ENCODE measurements around the gene DDX51. TPM values are rescaled to one million over a fixed set of nuclear protein-coding genes. Genes with fewer than 3 reads are reported as not detected.

The DDX51 gene
- total RNA-seq, 4 donors from 2014 or later: 18.7 to 78.4 (median 32.2) TPM

- no peaks in the 10 kb centered on the region for H3K36me3 ChIP-seq
- no peaks in the 10 kb centered on the region for H3K4me1 ChIP-seq
- H3K27ac ChIP-seq: no peak overlapping the region
- no peaks in the 10 kb centered on the region for H3K27me3 ChIP-seq
- H3K9me3 ChIP-seq: no peaks in the 10 kb centered on the region
- no peak for TF ChIP-seq CTCF (IDR thresholded peaks at IDR 0.05)
- TF ChIP-seq POLR2A (IDR thresholded peaks at IDR 0.05): no peak
- no peak for DNase-seq
- no peak overlapping the region for H3K4me3 ChIP-seq
Observed at GRCh38 chr12:132173135-132174014, 29.3 kb upstream of the DDX51 start.

- H3K9me3 ChIP-seq: no peaks in the 10 kb centered on the region
- H3K4me3 ChIP-seq: no peak overlapping the region
- no peaks in the 10 kb centered on the region for H3K4me1 ChIP-seq
- DNase-seq: no peak
- no peak overlapping the region for H3K27ac ChIP-seq
- no peaks in the 10 kb centered on the region for H3K36me3 ChIP-seq
- H3K27me3 ChIP-seq: no peaks in the 10 kb centered on the region
- TF ChIP-seq CTCF (IDR thresholded peaks at IDR 0.05): no peak
Observed at GRCh38 chr12:132172619-132173018, 28.5 kb upstream of the DDX51 start.

- DNase-seq: no peak
- TF ChIP-seq POLR2A (IDR thresholded peaks at IDR 0.05): no peak
- TF ChIP-seq CTCF (IDR thresholded peaks at IDR 0.05): no peak
- no peaks in the 10 kb centered on the region for H3K36me3 ChIP-seq
- H3K27me3 ChIP-seq: no peaks in the 10 kb centered on the region
- H3K9me3 ChIP-seq: no peaks in the 10 kb centered on the region
- H3K27ac ChIP-seq: no peak overlapping the region
- H3K4me3 ChIP-seq: no peak overlapping the region
- H3K4me1 ChIP-seq: no peaks in the 10 kb centered on the region
Observed at GRCh38 chr12:132171968-132172521, 27.9 kb upstream of the DDX51 start.

- H3K36me3 ChIP-seq: no peaks in the 10 kb centered on the region
- H3K9me3 ChIP-seq: no peaks in the 10 kb centered on the region
- DNase-seq: no peak
- no peak overlapping the region for H3K4me3 ChIP-seq
- no peak overlapping the region for H3K27ac ChIP-seq
- no peaks in the 10 kb centered on the region for H3K4me1 ChIP-seq
- TF ChIP-seq CTCF (IDR thresholded peaks at IDR 0.05) (no peak), POLR2A (IDR thresholded peaks at IDR 0.05) (no peak)
- H3K27me3 ChIP-seq: no peaks in the 10 kb centered on the region
Observed at GRCh38 chr12:132171293-132171967, 27.3 kb upstream of the DDX51 start.

- Histone ChIP-seq H3K36me3 (no peaks in the 10 kb centered on the region), H3K9me3 (no peaks in the 10 kb centered on the region), H3K27ac (no peak overlapping the region), H3K4me3 (no peak overlapping the region), H3K27me3 (no peaks in the 10 kb centered on the region), H3K4me1 (no peaks in the 10 kb centered on the region)
- no peak for TF ChIP-seq POLR2A (IDR thresholded peaks at IDR 0.05)
- no peak for TF ChIP-seq CTCF (IDR thresholded peaks at IDR 0.05)
- DNase-seq: no peak
Observed at GRCh38 chr12:132170637-132171292, 26.6 kb upstream of the DDX51 start.

All from Peyer's patch (tissue), 4 donors.